NCI-H460 (cell line): ENCODE measurements around the gene APOL2. TPM values are rescaled to one million over a fixed set of nuclear protein-coding genes. Genes with fewer than 3 reads are reported as not detected.
"Not testable (repeated sequence)": the region's sequence is repeated elsewhere in the genome, so short reads cannot be mapped to it uniquely, and the experiment has no call there.

Experiments
- DNase-seq: peaks from one replicate; pipeline ENCODE4 v3.0.0-alpha.2; 2016; ENCODE audit warnings: low read depth; ENCODE audit errors: extremely low read depth
- total RNA-seq: library from RNA; depleted of rRNA; stranded (reverse); fragments of >200 nt; shearing (Covaris generic); gene quantifications from 2 replicates; pipeline ENCODE4 v1.2.3, GENCODE V29; 2014

Gene APOL2
- total RNA-seq, 1 experiment from 2014 or later: 17.7 TPM

- DNase-seq: not testable (repeated sequence)
These were observed 36.4 kb downstream of the APOL2 start for GRCh38 chr22:36202906-36203305.

GRCh38 chr22:36201630-36202319 is 37.6 kb downstream of the APOL2 start, which contains the start of gene APOL4:
APOL4 (minus strand) TSS chr22:36201809; CDS start chr22:36201734, 75 bp downstream.
- DNase-seq: no peak

GRCh38 chr22:36201025-36201424 is 38.3 kb downstream of the APOL2 start:
- not testable (repeated sequence) for DNase-seq

- DNase-seq: no peak
These were observed 40.3 kb downstream of the APOL2 start for GRCh38 chr22:36199001-36199551.

- DNase-seq: no peak
These were observed 40.8 kb downstream of the APOL2 start for GRCh38 chr22:36198536-36198935.

- no peak for DNase-seq
These were observed 41.7 kb downstream of the APOL2 start for GRCh38 chr22:36197514-36198146.

- DNase-seq: no peak
These were observed 42.3 kb downstream of the APOL2 start for GRCh38 chr22:36197065-36197440.

GRCh38 chr22:36196254-36197064 is 42.9 kb downstream of the APOL2 start:
- DNase-seq: no peak

- peak; percentile 32 for DNase-seq
These were observed 44.4 kb downstream of the APOL2 start for GRCh38 chr22:36194971-36195370.

GRCh38 chr22:36194385-36194784 is 44.9 kb downstream of the APOL2 start:
- no peak for DNase-seq

GRCh38 chr22:36193577-36193976 is 45.8 kb downstream of the APOL2 start:
- no peak for DNase-seq

GRCh38 chr22:36193171-36193570 is 46.2 kb downstream of the APOL2 start:
- no peak for DNase-seq

GRCh38 chr22:36192542-36192941 is 46.8 kb downstream of the APOL2 start:
- no peak for DNase-seq

GRCh38 chr22:36191106-36191836 is 48.1 kb downstream of the APOL2 start:
- DNase-seq: no peak

GRCh38 chr22:36187862-36188261 is 51.5 kb downstream of the APOL2 start:
- DNase-seq: not testable (repeated sequence)

GRCh38 chr22:36185828-36186624 is 53.3 kb downstream of the APOL2 start:
- no peak for DNase-seq

GRCh38 chr22:36184433-36185025 is 54.8 kb downstream of the APOL2 start:
- DNase-seq: no peak

- DNase-seq: no peak
These were observed 55.9 kb downstream of the APOL2 start for GRCh38 chr22:36183446-36183845.

- no peak for DNase-seq
These were observed 56.5 kb downstream of the APOL2 start for GRCh38 chr22:36182857-36183256.
